Measurements from ENCODE around the gene FAM25G.
"Not testable (repeated sequence)": the region's sequence is repeated elsewhere in the genome, so short reads cannot be mapped to it uniquely, and the experiment has no call there.

The FAM25G gene

GRCh38 chr10:47465216-47465917 lies 26.1 kb downstream of the FAM25G start:
- in situ Hi-C loops (cut with MboI; ENCODE audit: low sequenced_read_pairs): not testable (repeated sequence)

GRCh38 chr10:47462577-47463358 lies 28.7 kb downstream of the FAM25G start:
- in situ Hi-C loops (cut with MboI; ENCODE audit: low sequenced_read_pairs): not testable (repeated sequence)

GRCh38 chr10:47461261-47461687 lies 30.2 kb downstream of the FAM25G start:
- in situ Hi-C loops (cut with MboI; ENCODE audit: low sequenced_read_pairs): not testable (repeated sequence)

GRCh38 chr10:47458466-47459154 lies 32.9 kb downstream of the FAM25G start:
- in situ Hi-C loops (cut with MboI; ENCODE audit: low sequenced_read_pairs): no loop called here

- in situ Hi-C loops (cut with MboI; ENCODE audit: low sequenced_read_pairs): no loop called here
These were observed 33.7 kb downstream of the FAM25G start for GRCh38 chr10:47457826-47458225.

- in situ Hi-C loops (cut with MboI; ENCODE audit: low sequenced_read_pairs): no loop called here
These were observed 34.0 kb downstream of the FAM25G start for GRCh38 chr10:47457528-47457820.

GRCh38 chr10:47456794-47457527 lies 34.5 kb downstream of the FAM25G start:
- in situ Hi-C loops (cut with MboI; ENCODE audit: low sequenced_read_pairs): no loop called here

GRCh38 chr10:47456079-47456785 lies 35.3 kb downstream of the FAM25G start:
- in situ Hi-C loops (cut with MboI; ENCODE audit: low sequenced_read_pairs): no loop called here

GRCh38 chr10:47455350-47456078 lies 36.0 kb downstream of the FAM25G start:
- in situ Hi-C loops (cut with MboI; ENCODE audit: low sequenced_read_pairs): not testable (repeated sequence)

- in situ Hi-C loops (cut with MboI; ENCODE audit: low sequenced_read_pairs): no loop called here
These were observed 36.8 kb downstream of the FAM25G start for GRCh38 chr10:47454780-47455058.

- in situ Hi-C loops (cut with MboI; ENCODE audit: low sequenced_read_pairs): no loop called here
These were observed 37.3 kb downstream of the FAM25G start for GRCh38 chr10:47454008-47454779.

GRCh38 chr10:47453141-47454007 lies 38.1 kb downstream of the FAM25G start:
- in situ Hi-C loops (cut with MboI; ENCODE audit: low sequenced_read_pairs): no loop called here

- in situ Hi-C loops (cut with MboI; ENCODE audit: low sequenced_read_pairs): no loop called here
These were observed 38.9 kb downstream of the FAM25G start for GRCh38 chr10:47452495-47453140.

GRCh38 chr10:47451998-47452494 lies 39.5 kb downstream of the FAM25G start:
- in situ Hi-C loops (cut with MboI; ENCODE audit: low sequenced_read_pairs): no loop called here

GRCh38 chr10:47451273-47451997 lies 40.1 kb downstream of the FAM25G start:
- in situ Hi-C loops (cut with MboI; ENCODE audit: low sequenced_read_pairs): no loop called here

GRCh38 chr10:47450442-47450841 lies 41.1 kb downstream of the FAM25G start:
- in situ Hi-C loops (cut with MboI; ENCODE audit: low sequenced_read_pairs): no loop called here

- in situ Hi-C loops (cut with MboI; ENCODE audit: low sequenced_read_pairs): no loop called here
These were observed 41.5 kb downstream of the FAM25G start for GRCh38 chr10:47449979-47450378.
